Liver (tissue), 9 donors: ENCODE results near the gene ANXA3. TPM values are rescaled to one million over a fixed set of nuclear protein-coding genes. Genes with fewer than 3 reads are reported as not detected.

Experiments
- DNase-seq: peaks from one replicate; pipeline ENCODE4 v3.0.0-alpha.2; 2017; ENCODE audit warnings: low spot score
- H3K27ac ChIP-seq, 2 donors: one replicate each; pipeline ENCODE4 v1.7.0; 2013; ENCODE audit warnings: inconsistent platforms in 2 of 2, low read length in 2 of 2, control low read depth in 1 of 2, low read depth in 1 of 2, mild to moderate bottlenecking in 1 of 2
- H3K27me3 ChIP-seq, 4 donors: one replicate each; pipeline versions ENCODE4 v1.6.1 to v1.7.0; 2013; ENCODE audit warnings: low read length in 3 of 4, inconsistent platforms in 1 of 4, mild to moderate bottlenecking in 1 of 4, moderate library complexity in 1 of 4; ENCODE audit not compliant: control insufficient read depth in 4 of 4, insufficient read depth in 4 of 4
- H3K36me3 ChIP-seq, 4 donors: one replicate each; pipeline versions ENCODE4 v1.6.1 to v1.7.0; 2013; ENCODE audit warnings: low read length in 3 of 4, mild to moderate bottlenecking in 3 of 4, low read depth in 1 of 4, moderate library complexity in 1 of 4; ENCODE audit not compliant: control insufficient read depth in 4 of 4, insufficient read depth in 3 of 4
- H3K4me1 ChIP-seq, 4 donors: one replicate each; pipeline versions ENCODE4 v1.6.1 to v1.7.0; 2013; ENCODE audit warnings: low read length in 3 of 4, mild to moderate bottlenecking in 3 of 4, moderate library complexity in 1 of 4; ENCODE audit not compliant: control insufficient read depth in 4 of 4, insufficient read depth in 4 of 4
- H3K4me3 ChIP-seq, 3 donors: one replicate each; pipeline versions ENCODE4 v1.6.1 to v1.7.0; 2013; ENCODE audit warnings: low read length in 3 of 3, control low read depth in 1 of 3, low read depth in 1 of 3, mild to moderate bottlenecking in 1 of 3
- H3K9ac ChIP-seq, 2 donors: one replicate each; pipeline ENCODE4 v1.7.0; 2013; ENCODE audit warnings: low read length in 2 of 2, mild to moderate bottlenecking in 2 of 2, moderate library complexity in 2 of 2, control low read depth in 1 of 2, low read depth in 1 of 2
- H3K9me3 ChIP-seq, 4 donors: one replicate each; pipeline versions ENCODE4 v1.6.1 to v1.7.0; 2013; ENCODE audit warnings: low read length in 3 of 4; ENCODE audit not compliant: control insufficient read depth in 4 of 4
- ATF3 ChIP-seq: IDR thresholded peaks from 2 replicates; pipeline ENCODE4 v1.6.1; 2016; ENCODE audit warnings: antibody characterized with exemption
- CTCF ChIP-seq: fragments of 150-350 bp; IDR thresholded peaks from 2 replicates; pipeline ENCODE4 v1.5.1; 2017; ENCODE audit warnings: improper control_type of control experiment, low read depth, low read length; ENCODE audit not compliant: missing input control
- EGR1 ChIP-seq, 2 donors: IDR thresholded peaks; 2 replicates each; pipeline ENCODE4 v1.6.1; 2016 to 2018; ENCODE audit warnings: antibody characterized with exemption in 2 of 2, low read depth in 2 of 2
- FOXA1 ChIP-seq: IDR thresholded peaks from 2 replicates; pipeline ENCODE4 v1.6.1; 2016; ENCODE audit warnings: antibody characterized with exemption
- FOXA2 ChIP-seq: IDR thresholded peaks from 2 replicates; pipeline ENCODE4 v1.6.1; 2016; ENCODE audit warnings: antibody characterized with exemption
- GABPA ChIP-seq, 2 donors: IDR thresholded peaks in 1 of 2; conservative IDR thresholded peaks in 1 of 2; 2 replicates each; pipeline ENCODE4 v1.6.1; 2016; ENCODE audit warnings: antibody characterized with exemption in 2 of 2, mild to moderate bottlenecking in 1 of 2, moderate library complexity in 1 of 2
- HNF4A ChIP-seq, 2 donors: conservative IDR thresholded peaks; 2 replicates each; pipeline ENCODE4 v1.6.1; 2016; ENCODE audit warnings: antibody characterized with exemption in 2 of 2, mild to moderate bottlenecking in 2 of 2
- HNF4G ChIP-seq: IDR thresholded peaks from 2 replicates; pipeline ENCODE4 v1.6.1; 2016; ENCODE audit warnings: antibody characterized with exemption
- JUND ChIP-seq, 2 donors: IDR thresholded peaks; 2 replicates each; pipeline ENCODE4 v1.6.1; 2016; ENCODE audit warnings: antibody characterized with exemption in 2 of 2
- MAX ChIP-seq: IDR thresholded peaks from 2 replicates; pipeline ENCODE4 v1.6.1; 2016; ENCODE audit warnings: antibody characterized with exemption
- NR2F2 ChIP-seq: IDR thresholded peaks from 2 replicates; pipeline ENCODE4 v1.6.1; 2016; ENCODE audit warnings: antibody characterized with exemption
- RAD21 ChIP-seq, 2 donors: IDR thresholded peaks; 2 replicates each; pipeline ENCODE4 v1.6.1; 2016; ENCODE audit warnings: antibody characterized with exemption in 2 of 2, mild to moderate bottlenecking in 2 of 2
- RXRA ChIP-seq, 2 donors: IDR thresholded peaks; 2 replicates each; pipeline ENCODE4 v1.6.1; 2017 to 2018; ENCODE audit warnings: antibody characterized with exemption in 2 of 2, mild to moderate bottlenecking in 1 of 2
- SP1 ChIP-seq: IDR thresholded peaks from 2 replicates; pipeline ENCODE4 v1.6.1; 2018; ENCODE audit warnings: antibody characterized with exemption, mild to moderate bottlenecking
- TAF1 ChIP-seq: conservative IDR thresholded peaks from 2 replicates; pipeline ENCODE4 v1.6.1; 2016; ENCODE audit warnings: antibody characterized with exemption, mild to moderate bottlenecking
- YY1 ChIP-seq: IDR thresholded peaks from 2 replicates; pipeline ENCODE4 v1.6.1; 2016; ENCODE audit warnings: antibody characterized with exemption, mild to moderate bottlenecking
- WGBS: extraction: QIAGEN DNeasy Blood & Tissue Kit; methylation state at CpG from one replicate; pipeline ENCODE4 v1.1.7; 2013; 5-methylcytosine and 5-hydroxymethylcytosine counted together
- polyA plus RNA-seq, 2 donors: library from polyadenylated mRNA; stranded (reverse) in 1 of 2; unstranded in 1 of 2; fragments of 200-250 nt in 1 of 2; fragments of >200 nt in 1 of 2; fragmentation: Nextera tagmentation in 1 of 2; extraction: Ambion mirVana in 1 of 2; gene quantifications; one replicate each; pipeline versions ENCODE4 v1.2.1 to v1.2.3, GENCODE V29; 2013 to 2015
- total RNA-seq, 2 donors: library from RNA; depleted of rRNA; stranded (reverse); fragments of >200 nt; gene quantifications; one replicate each; pipeline ENCODE4 v1.2.3, GENCODE V29; 2014
- TF ChIP-seq, protein P1 (sequence below): IDR thresholded peaks from 2 replicates; pipeline ENCODE4 v1.6.1; 2016; ENCODE audit warnings: antibody characterized with exemption, mild to moderate bottlenecking
- TF ChIP-seq, protein P2 (sequence below): IDR thresholded peaks from 2 replicates; pipeline ENCODE4 v1.6.1; 2016; ENCODE audit warnings: antibody characterized with exemption
- donor health status: healthy.
- donor health status: healthy.
- donor health status: healthy.
- donor health status: healthy.
- donor health status: healthy.

The ANXA3 gene
- total and polyA plus RNA-seq, 4 donors, result 1.7 to 16.4 (median 3.4) TPM

- no peaks in the 10 kb centered on the region for H3K36me3 ChIP-seq
- TF ChIP-seq MAX (no peak), RXRA (IDR thresholded peaks at IDR 0.05) (no peak), NR2F2 (no peak), FOXA1 (no peak), HNF4A (conservative IDR thresholded peaks at IDR 0.05) (no peak), HNF4G (no peak), ATF3 (no peak), SP1 (no peak), EGR1 (IDR thresholded peaks at IDR 0.05; ENCODE audit: low read depth in 2 of 2) (no peak), TAF1 (no peak), RAD21 (IDR thresholded peaks at IDR 0.05) (no peak), FOXA2 (no peak), YY1 (no peak), JUND (IDR thresholded peaks at IDR 0.05) (no peak), CTCF (no peak), GABPA (IDR thresholded peaks at IDR 0.05 in 1 of 2, conservative IDR thresholded peaks at IDR 0.05 in 1 of 2) (no peak)
- TF ChIP-seq, protein P1, sequence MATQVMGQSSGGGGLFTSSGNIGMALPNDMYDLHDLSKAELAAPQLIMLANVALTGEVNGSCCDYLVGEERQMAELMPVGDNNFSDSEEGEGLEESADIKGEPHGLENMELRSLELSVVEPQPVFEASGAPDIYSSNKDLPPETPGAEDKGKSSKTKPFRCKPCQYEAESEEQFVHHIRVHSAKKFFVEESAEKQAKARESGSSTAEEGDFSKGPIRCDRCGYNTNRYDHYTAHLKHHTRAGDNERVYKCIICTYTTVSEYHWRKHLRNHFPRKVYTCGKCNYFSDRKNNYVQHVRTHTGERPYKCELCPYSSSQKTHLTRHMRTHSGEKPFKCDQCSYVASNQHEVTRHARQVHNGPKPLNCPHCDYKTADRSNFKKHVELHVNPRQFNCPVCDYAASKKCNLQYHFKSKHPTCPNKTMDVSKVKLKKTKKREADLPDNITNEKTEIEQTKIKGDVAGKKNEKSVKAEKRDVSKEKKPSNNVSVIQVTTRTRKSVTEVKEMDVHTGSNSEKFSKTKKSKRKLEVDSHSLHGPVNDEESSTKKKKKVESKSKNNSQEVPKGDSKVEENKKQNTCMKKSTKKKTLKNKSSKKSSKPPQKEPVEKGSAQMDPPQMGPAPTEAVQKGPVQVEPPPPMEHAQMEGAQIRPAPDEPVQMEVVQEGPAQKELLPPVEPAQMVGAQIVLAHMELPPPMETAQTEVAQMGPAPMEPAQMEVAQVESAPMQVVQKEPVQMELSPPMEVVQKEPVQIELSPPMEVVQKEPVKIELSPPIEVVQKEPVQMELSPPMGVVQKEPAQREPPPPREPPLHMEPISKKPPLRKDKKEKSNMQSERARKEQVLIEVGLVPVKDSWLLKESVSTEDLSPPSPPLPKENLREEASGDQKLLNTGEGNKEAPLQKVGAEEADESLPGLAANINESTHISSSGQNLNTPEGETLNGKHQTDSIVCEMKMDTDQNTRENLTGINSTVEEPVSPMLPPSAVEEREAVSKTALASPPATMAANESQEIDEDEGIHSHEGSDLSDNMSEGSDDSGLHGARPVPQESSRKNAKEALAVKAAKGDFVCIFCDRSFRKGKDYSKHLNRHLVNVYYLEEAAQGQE, result no peak
- TF ChIP-seq, protein P2, sequence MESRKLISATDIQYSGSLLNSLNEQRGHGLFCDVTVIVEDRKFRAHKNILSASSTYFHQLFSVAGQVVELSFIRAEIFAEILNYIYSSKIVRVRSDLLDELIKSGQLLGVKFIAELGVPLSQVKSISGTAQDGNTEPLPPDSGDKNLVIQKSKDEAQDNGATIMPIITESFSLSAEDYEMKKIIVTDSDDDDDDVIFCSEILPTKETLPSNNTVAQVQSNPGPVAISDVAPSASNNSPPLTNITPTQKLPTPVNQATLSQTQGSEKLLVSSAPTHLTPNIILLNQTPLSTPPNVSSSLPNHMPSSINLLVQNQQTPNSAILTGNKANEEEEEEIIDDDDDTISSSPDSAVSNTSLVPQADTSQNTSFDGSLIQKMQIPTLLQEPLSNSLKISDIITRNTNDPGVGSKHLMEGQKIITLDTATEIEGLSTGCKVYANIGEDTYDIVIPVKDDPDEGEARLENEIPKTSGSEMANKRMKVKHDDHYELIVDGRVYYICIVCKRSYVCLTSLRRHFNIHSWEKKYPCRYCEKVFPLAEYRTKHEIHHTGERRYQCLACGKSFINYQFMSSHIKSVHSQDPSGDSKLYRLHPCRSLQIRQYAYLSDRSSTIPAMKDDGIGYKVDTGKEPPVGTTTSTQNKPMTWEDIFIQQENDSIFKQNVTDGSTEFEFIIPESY, result no peak
Observed at GRCh38 chr4:78571804-78572203, 20.2 kb downstream of the ANXA3 start.

More at GRCh38 chr4:78571804-78572203, 20.2 kb downstream of the ANXA3 start:
- Histone ChIP-seq H3K4me1 (no peaks in the 10 kb centered on the region), H3K9ac (no peak overlapping the region), H3K9me3 (no peaks in the 10 kb centered on the region), H3K27me3 (no peaks in the 10 kb centered on the region), H3K27ac (no peak overlapping the region), H3K4me3 (no peak overlapping the region)
- no peak for DNase-seq
- 95% methylated on average over 1 of the region's 1 CpG for WGBS
